BE2C (cell line): ENCODE data around the gene COG8.

Experiments
- DNase-seq: peaks from one replicate; pipeline ENCODE4 v3.0.0-alpha.2; 2020
- H3K27me3 ChIP-seq: fragments of 250-450 bp; sonication (Bioruptor Pico); 2 replicates; pipeline ENCODE4 v1.5.1; 2020; ENCODE audit warnings: mild to moderate bottlenecking
- H3K36me3 ChIP-seq: fragments of 250-450 bp; sonication (Bioruptor Pico); 2 replicates; pipeline ENCODE4 v1.5.1; 2020; ENCODE audit warnings: mild to moderate bottlenecking
- H3K4me1 ChIP-seq: fragments of 250-450 bp; sonication (Bioruptor Pico); 2 replicates; pipeline ENCODE4 v1.5.1; 2020
- H3K4me3 ChIP-seq: 2 replicates; pipeline ENCODE4 v1.5.1; 2011; ENCODE audit warnings: low read depth, low read length
- H3K9me3 ChIP-seq: fragments of 250-450 bp; sonication (Bioruptor Pico); 2 replicates; pipeline ENCODE4 v1.5.1; 2020
- CTCF ChIP-seq: IDR thresholded peaks from 2 replicates; pipeline ENCODE4 v1.5.1; 2012; ENCODE audit warnings: mild to moderate bottlenecking, low read depth, low read length

COG8 gene

GRCh38 chr16:69277413-69277812 lies 62.0 kb downstream of the COG8 start:
- H3K36me3 ChIP-seq: no peaks in the 10 kb centered on the region
- no peak for DNase-seq
- no peak for TF ChIP-seq CTCF
- H3K4me1 ChIP-seq: no peaks in the 10 kb centered on the region; the same call in 1 of the 2 replicates
- no peak overlapping the region for H3K4me3 ChIP-seq
- no peaks in the 10 kb centered on the region for H3K27me3 ChIP-seq
- H3K9me3 ChIP-seq: no peaks in the 10 kb centered on the region
